ENCODE measurements around the gene ZFAND3.
"Not testable (repeated sequence)": the region's sequence is repeated elsewhere in the genome, so short reads cannot be mapped to it uniquely, and the experiment has no call there.

The ZFAND3 gene

GRCh38 chr6:37876843-37877242 is 57.3 kb downstream of the ZFAND3 start:
- peaks cover 4% of the 10 kb centered on the region for H3K79me1 ChIP-seq (replicated peaks; ENCODE audit: low read length, poor library complexity, severe bottlenecking)
- H2BK120ac ChIP-seq (ENCODE audit: low read depth, low read length): no peak overlapping the region
- no peak overlapping the region for H2BK5ac ChIP-seq (ENCODE audit: low read depth, low read length, poor library complexity, severe bottlenecking)
- H2AFZ ChIP-seq (ENCODE audit: low read depth, low read length): no peak overlapping the region
- no peak overlapping the region for H2BK12ac ChIP-seq (ENCODE audit: low read length in 2 of 2)
- H3K9me3 ChIP-seq (ENCODE audit: control insufficient read depth, low read length): no peaks in the 10 kb centered on the region
- no peak overlapping the region for H3K4me2 ChIP-seq (ENCODE audit: low read length, poor library complexity, severe bottlenecking)
- H3K27me3 ChIP-seq (ENCODE audit: control insufficient read depth in 1 of 2, insufficient read depth in 1 of 2, low read length in 2 of 2): no peaks in the 10 kb centered on the region
- WGBS: 100% methylated on average over 1 of the region's 4 CpGs
- no peak overlapping the region for H3K14ac ChIP-seq (ENCODE audit: low read length in 2 of 2)
- H3K27ac ChIP-seq (ENCODE audit: low read length, poor library complexity, severe bottlenecking): no peak overlapping the region
- H3K9ac ChIP-seq (ENCODE audit: low read length): no peak overlapping the region
- H3K4ac ChIP-seq (ENCODE audit: low read depth in 1 of 2, low read length in 2 of 2): no peak overlapping the region
- H3K4me1 ChIP-seq (ENCODE audit: control insufficient read depth, insufficient read depth, low read depth, low read length): peaks cover 8% of the 10 kb centered on the region
- H3K36me3 ChIP-seq (ENCODE audit: control insufficient read depth in 1 of 2, insufficient read depth in 2 of 2, low read depth in 1 of 2, low read length in 2 of 2): peaks cover 0 to 3% of the 10 kb centered on the region in 2 experiments
- no peak for DNase-seq
- no peak overlapping the region for H3K4me3 ChIP-seq (ENCODE audit: insufficient read depth in 1 of 2, low read depth in 1 of 2, low read length in 2 of 2)
- no peak overlapping the region for H2AK5ac ChIP-seq (ENCODE audit: low read length, severe bottlenecking)
- H2BK15ac ChIP-seq (ENCODE audit: low read depth, poor library complexity, severe bottlenecking): no peak overlapping the region
- H3K18ac ChIP-seq (ENCODE audit: low read depth in 1 of 2, low read length in 2 of 2): no peak overlapping the region
- no peak overlapping the region for H4K91ac ChIP-seq (ENCODE audit: low read length)
- H3K23ac ChIP-seq (ENCODE audit: low read length in 2 of 2): no peak overlapping the region
- H4K8ac ChIP-seq (ENCODE audit: low read length): no peak overlapping the region

DNA sequence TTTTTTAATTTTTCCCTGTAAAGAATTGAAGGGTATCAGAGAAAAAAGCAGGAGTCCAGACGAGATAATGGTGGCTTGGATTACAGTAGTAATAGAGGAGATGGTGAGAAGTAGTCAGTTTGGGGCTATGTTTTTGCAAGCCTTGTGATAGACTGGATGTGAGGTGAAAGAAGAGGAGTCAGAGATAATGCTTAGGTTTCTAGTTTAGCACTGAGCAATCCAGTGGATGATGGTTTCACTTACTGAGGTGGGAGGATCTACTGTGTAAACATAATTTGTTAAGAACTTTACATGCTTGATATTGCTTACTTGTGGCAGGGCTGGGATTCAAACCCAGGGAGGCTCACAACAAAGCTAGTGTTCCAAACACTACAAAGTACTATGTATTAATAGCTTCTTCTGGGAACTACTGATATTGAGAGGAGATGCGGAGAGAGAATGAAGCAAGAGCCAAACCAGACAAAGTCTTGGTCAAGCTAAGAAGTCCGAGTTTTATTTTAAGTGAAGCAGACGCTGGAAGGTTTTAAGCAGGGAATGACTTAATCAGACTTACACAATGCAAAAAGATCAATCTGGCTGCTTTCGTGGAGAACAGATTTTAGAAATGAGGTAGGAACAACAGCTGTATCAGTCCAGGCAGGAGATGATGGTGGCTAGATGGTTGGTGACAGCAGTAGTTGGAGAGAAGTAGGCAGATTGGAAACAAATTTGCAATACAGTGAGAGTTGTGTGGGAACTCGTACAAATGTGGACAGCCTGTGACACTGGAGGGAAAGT is 58.0 kb downstream of the ZFAND3 start:
- no peak overlapping the region for H3K4me2 ChIP-seq (ENCODE audit: low read length, poor library complexity, severe bottlenecking)
- no peak overlapping the region for H2BK12ac ChIP-seq (ENCODE audit: low read length in 2 of 2)
- no peak overlapping the region for H2BK15ac ChIP-seq (ENCODE audit: low read depth, poor library complexity, severe bottlenecking)
- no peak overlapping the region for H3K4ac ChIP-seq (ENCODE audit: low read depth in 1 of 2, low read length in 2 of 2)
- no peak overlapping the region for H4K91ac ChIP-seq (ENCODE audit: low read length)
- WGBS: 80% methylated on average over 6 of the region's 6 CpGs
- no peak overlapping the region for H2AK5ac ChIP-seq (ENCODE audit: low read length, severe bottlenecking)
- DNase-seq: peak; percentile 35
- no peaks in the 10 kb centered on the region for H3K9me3 ChIP-seq (ENCODE audit: control insufficient read depth, low read length)
- peaks cover 1% of the 10 kb centered on the region for H3K79me1 ChIP-seq (replicated peaks; ENCODE audit: low read length, poor library complexity, severe bottlenecking)
- no peak overlapping the region for H4K8ac ChIP-seq (ENCODE audit: low read length)
- H2AFZ ChIP-seq (ENCODE audit: low read depth, low read length): no peak overlapping the region
- H3K9ac ChIP-seq (ENCODE audit: low read length): peak overlapping the region; percentile 18
- no peak overlapping the region for H2BK120ac ChIP-seq (ENCODE audit: low read depth, low read length)
- H3K23ac ChIP-seq (ENCODE audit: low read length in 2 of 2): no peak overlapping the region
- no peak overlapping the region for H2BK5ac ChIP-seq (ENCODE audit: low read depth, low read length, poor library complexity, severe bottlenecking)
- H3K27ac ChIP-seq (ENCODE audit: low read length, poor library complexity, severe bottlenecking): no peak overlapping the region
- H3K14ac ChIP-seq (ENCODE audit: low read length in 2 of 2): no peak overlapping the region
- no peak overlapping the region for H3K18ac ChIP-seq (ENCODE audit: low read depth in 1 of 2, low read length in 2 of 2)
- peak overlapping the region in 1 of 2 experiments; percentile 25 for H3K4me3 ChIP-seq (ENCODE audit: insufficient read depth in 1 of 2, low read depth in 1 of 2, low read length in 2 of 2)
- H3K27me3 ChIP-seq (ENCODE audit: control insufficient read depth in 1 of 2, insufficient read depth in 1 of 2, low read length in 2 of 2): no peaks in the 10 kb centered on the region
- peaks cover 11% of the 10 kb centered on the region for H3K4me1 ChIP-seq (ENCODE audit: control insufficient read depth, insufficient read depth, low read depth, low read length)
- H3K36me3 ChIP-seq (ENCODE audit: control insufficient read depth in 1 of 2, insufficient read depth in 2 of 2, low read depth in 1 of 2, low read length in 2 of 2): peaks cover 0 to 3% of the 10 kb centered on the region in 2 experiments

- WGBS: 86% methylated on average over 6 of the region's 7 CpGs
- peak overlapping the region in 1 of 2 experiments; percentile 95 for H3K23ac ChIP-seq (ENCODE audit: low read length in 2 of 2)
- no peak overlapping the region for H3K4me3 ChIP-seq (ENCODE audit: insufficient read depth in 1 of 2, low read depth in 1 of 2, low read length in 2 of 2)
Measured at GRCh38 chr6:37878150-37878710, 58.7 kb downstream of the ZFAND3 start.

DNA sequence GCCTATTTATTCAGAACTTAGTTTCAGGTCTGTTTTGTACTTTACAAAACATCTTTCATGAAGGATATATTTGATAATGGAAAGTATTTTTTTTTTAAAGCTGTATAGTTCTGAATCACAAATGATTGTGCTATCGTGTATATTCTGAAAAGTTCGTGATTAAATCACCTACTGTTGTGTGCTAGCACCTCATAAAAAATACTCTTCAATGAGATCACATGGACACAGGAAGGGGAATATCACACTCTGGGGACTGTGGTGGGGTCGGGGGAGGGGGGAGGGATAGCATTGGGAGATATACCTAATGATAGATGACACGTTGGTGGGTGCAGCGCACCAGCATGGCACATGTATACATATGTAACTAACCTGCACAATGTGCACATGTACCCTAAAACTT is 61.1 kb downstream of the ZFAND3 start:
- WGBS: no CpG with 5 or more reads among the region's 5 CpGs
- not testable (repeated sequence) for H3K14ac ChIP-seq (ENCODE audit: low read length in 2 of 2); H3K36me3 ChIP-seq (ENCODE audit: control insufficient read depth in 1 of 2, insufficient read depth in 2 of 2, low read depth in 1 of 2, low read length in 2 of 2); H3K23ac ChIP-seq (ENCODE audit: low read length in 2 of 2); H2BK15ac ChIP-seq (ENCODE audit: low read depth, poor library complexity, severe bottlenecking); H3K9me3 ChIP-seq (ENCODE audit: control insufficient read depth, low read length); H3K9ac ChIP-seq (ENCODE audit: low read length); H3K4ac ChIP-seq (ENCODE audit: low read depth in 1 of 2, low read length in 2 of 2); H3K27me3 ChIP-seq (ENCODE audit: control insufficient read depth in 1 of 2, insufficient read depth in 1 of 2, low read length in 2 of 2); H3K18ac ChIP-seq (ENCODE audit: low read depth in 1 of 2, low read length in 2 of 2); H2AK5ac ChIP-seq (ENCODE audit: low read length, severe bottlenecking); H2BK5ac ChIP-seq (ENCODE audit: low read depth, low read length, poor library complexity, severe bottlenecking); H2BK12ac ChIP-seq (ENCODE audit: low read length in 2 of 2); H3K27ac ChIP-seq (ENCODE audit: low read length, poor library complexity, severe bottlenecking); H3K79me1 ChIP-seq (replicated peaks; ENCODE audit: low read length, poor library complexity, severe bottlenecking); DNase-seq; H3K4me3 ChIP-seq (ENCODE audit: insufficient read depth in 1 of 2, low read depth in 1 of 2, low read length in 2 of 2); H2AFZ ChIP-seq (ENCODE audit: low read depth, low read length); H4K8ac ChIP-seq (ENCODE audit: low read length); H2BK120ac ChIP-seq (ENCODE audit: low read depth, low read length); H4K91ac ChIP-seq (ENCODE audit: low read length); H3K4me2 ChIP-seq (ENCODE audit: low read length, poor library complexity, severe bottlenecking)
- peaks cover 11% of the 10 kb centered on the region for H3K4me1 ChIP-seq (ENCODE audit: control insufficient read depth, insufficient read depth, low read depth, low read length)

More at GRCh38 chr6:37878150-37878710, 58.7 kb downstream of the ZFAND3 start:
- peak; percentile 63 for DNase-seq
- Histone ChIP-seq H3K4me2 (ENCODE audit: low read length, poor library complexity, severe bottlenecking) (no peak overlapping the region), H3K14ac (ENCODE audit: low read length in 2 of 2) (peak overlapping the region in 1 of 2 experiments; percentile 53), H3K27ac (ENCODE audit: low read length, poor library complexity, severe bottlenecking) (no peak overlapping the region), H3K9me3 (ENCODE audit: control insufficient read depth, low read length) (no peaks in the 10 kb centered on the region), H2BK5ac (ENCODE audit: low read depth, low read length, poor library complexity, severe bottlenecking) (no peak overlapping the region), H3K4ac (ENCODE audit: low read depth in 1 of 2, low read length in 2 of 2) (no peak overlapping the region), H3K36me3 (ENCODE audit: control insufficient read depth in 1 of 2, insufficient read depth in 2 of 2, low read depth in 1 of 2, low read length in 2 of 2) (peaks cover 0 to 3% of the 10 kb centered on the region in 2 experiments), H3K18ac (ENCODE audit: low read depth in 1 of 2, low read length in 2 of 2) (peak overlapping the region in 1 of 2 experiments; percentile 84), H2BK12ac (ENCODE audit: low read length in 2 of 2) (peak overlapping the region in 1 of 2 experiments; percentile 6), H4K91ac (ENCODE audit: low read length) (no peak overlapping the region), H2BK15ac (ENCODE audit: low read depth, poor library complexity, severe bottlenecking) (no peak overlapping the region), H3K9ac (ENCODE audit: low read length) (no peak overlapping the region), H2AK5ac (ENCODE audit: low read length, severe bottlenecking) (no peak overlapping the region), H3K79me1 (replicated peaks; ENCODE audit: low read length, poor library complexity, severe bottlenecking) (peaks cover 1% of the 10 kb centered on the region), H3K4me1 (ENCODE audit: control insufficient read depth, insufficient read depth, low read depth, low read length) (peaks cover 12% of the 10 kb centered on the region), H2AFZ (ENCODE audit: low read depth, low read length) (no peak overlapping the region), H2BK120ac (ENCODE audit: low read depth, low read length) (no peak overlapping the region), H3K27me3 (ENCODE audit: control insufficient read depth in 1 of 2, insufficient read depth in 1 of 2, low read length in 2 of 2) (no peaks in the 10 kb centered on the region), H4K8ac (ENCODE audit: low read length) (no peak overlapping the region)
